Mesenchymal stem cell (in vitro differentiated cells and primary cell): ENCODE results near the gene COL1A1.

ENCODE experiments used
- DNase-seq: peaks from one replicate; pipeline ENCODE4 v3.0.0-alpha.2; 2013
- H2AFZ ChIP-seq: one replicate; pipeline ENCODE4 v1.6.1; 2013; ENCODE audit warnings: low read depth, mild to moderate bottlenecking, control low read depth, inconsistent platforms, low read length, moderate library complexity
- H2AK5ac ChIP-seq: 2 replicates; pipeline ENCODE4 v1.6.1; 2013; ENCODE audit warnings: low read length, moderate library complexity, mild to moderate bottlenecking, inconsistent platforms; ENCODE audit not compliant: severe bottlenecking
- H2BK120ac ChIP-seq: one replicate; pipeline ENCODE4 v1.6.1; 2013; ENCODE audit warnings: low read depth, mild to moderate bottlenecking, inconsistent platforms, low read length, moderate library complexity
- H2BK12ac ChIP-seq, 2 experiments: one replicate each; pipeline ENCODE4 v1.6.1; 2013; ENCODE audit warnings: inconsistent platforms in 2 of 2, low read length in 2 of 2, mild to moderate bottlenecking in 2 of 2, moderate library complexity in 2 of 2, control low read depth in 1 of 2
- H2BK15ac ChIP-seq: one replicate; pipeline ENCODE4 v1.6.1; 2013; ENCODE audit warnings: mild to moderate bottlenecking, low read depth, inconsistent platforms; ENCODE audit not compliant: poor library complexity, severe bottlenecking
- H2BK5ac ChIP-seq: 2 replicates; pipeline ENCODE4 v1.6.1; 2013; ENCODE audit warnings: low read depth, mild to moderate bottlenecking, low read length, control low read depth, inconsistent platforms; ENCODE audit not compliant: poor library complexity, severe bottlenecking
- H3K14ac ChIP-seq, 2 experiments: one replicate each; pipeline ENCODE4 v1.6.1; 2013; ENCODE audit warnings: inconsistent platforms in 2 of 2, low read length in 2 of 2, control low read depth in 1 of 2, mild to moderate bottlenecking in 1 of 2, moderate library complexity in 1 of 2
- H3K18ac ChIP-seq, 2 experiments: one replicate each; pipeline ENCODE4 v1.6.1; 2013; ENCODE audit warnings: inconsistent platforms in 2 of 2, low read length in 2 of 2, control low read depth in 1 of 2, low read depth in 1 of 2, mild to moderate bottlenecking in 1 of 2
- H3K23ac ChIP-seq, 2 experiments: one replicate each; pipeline ENCODE4 v1.6.1; 2013; ENCODE audit warnings: inconsistent platforms in 2 of 2, low read length in 2 of 2, mild to moderate bottlenecking in 2 of 2, moderate library complexity in 2 of 2, control low read depth in 1 of 2
- H3K27ac ChIP-seq: 2 replicates; pipeline ENCODE4 v1.5.1; 2013; ENCODE audit warnings: mild to moderate bottlenecking, moderate library complexity, low read length, control low read depth, inconsistent platforms; ENCODE audit not compliant: poor library complexity, severe bottlenecking
- H3K27me3 ChIP-seq, 2 experiments: 2 replicates each; pipeline versions ENCODE4 v1.6.1 to v1.7.0; 2013; ENCODE audit warnings: low read length in 2 of 2, mild to moderate bottlenecking in 2 of 2, moderate library complexity in 2 of 2, control low read depth in 1 of 2, inconsistent platforms in 1 of 2; ENCODE audit not compliant: control insufficient read depth in 1 of 2, insufficient read depth in 1 of 2
- H3K36me3 ChIP-seq, 2 experiments: 2 replicates each; pipeline versions ENCODE4 v1.6.1 to v1.7.0; 2013; ENCODE audit warnings: low read length in 2 of 2, control low read depth in 1 of 2, inconsistent platforms in 1 of 2, low read depth in 1 of 2, mild to moderate bottlenecking in 1 of 2; ENCODE audit not compliant: insufficient read depth in 2 of 2, control insufficient read depth in 1 of 2
- H3K4ac ChIP-seq, 2 experiments: one replicate each; pipeline ENCODE4 v1.6.1; 2013; ENCODE audit warnings: inconsistent platforms in 2 of 2, low read length in 2 of 2, mild to moderate bottlenecking in 2 of 2, moderate library complexity in 2 of 2, control low read depth in 1 of 2, low read depth in 1 of 2
- H3K4me1 ChIP-seq: 2 replicates; pipeline ENCODE4 v1.6.1; 2013; ENCODE audit warnings: low read depth, low read length, control low read depth; ENCODE audit not compliant: control insufficient read depth, insufficient read depth
- H3K4me2 ChIP-seq: 2 replicates; pipeline ENCODE4 v1.6.1; 2013; ENCODE audit warnings: low read length, mild to moderate bottlenecking, inconsistent platforms; ENCODE audit not compliant: poor library complexity, severe bottlenecking
- H3K4me3 ChIP-seq, 2 experiments: 2 replicates each; pipeline versions ENCODE4 v1.5.1 to v1.7.0; 2013; ENCODE audit warnings: low read length in 2 of 2, mild to moderate bottlenecking in 2 of 2, control low read depth in 1 of 2, low read depth in 1 of 2; ENCODE audit not compliant: insufficient read depth in 1 of 2
- H3K79me1 ChIP-seq: replicated peaks from 2 replicates; pipeline ENCODE4 v1.6.1; 2013; ENCODE audit warnings: mild to moderate bottlenecking, control low read depth, low read length, inconsistent platforms; ENCODE audit not compliant: poor library complexity, severe bottlenecking
- H3K9ac ChIP-seq: 2 replicates; pipeline ENCODE4 v1.7.0; 2013; ENCODE audit warnings: mild to moderate bottlenecking, low read length, moderate library complexity
- H3K9me3 ChIP-seq: 2 replicates; pipeline ENCODE4 v1.7.0; 2013; ENCODE audit warnings: mild to moderate bottlenecking, low read length; ENCODE audit not compliant: control insufficient read depth
- H4K8ac ChIP-seq: one replicate; pipeline ENCODE4 v1.6.1; 2013; ENCODE audit warnings: inconsistent platforms, mild to moderate bottlenecking, low read length, moderate library complexity
- H4K91ac ChIP-seq: one replicate; pipeline ENCODE4 v1.6.1; 2013; ENCODE audit warnings: mild to moderate bottlenecking, low read length, inconsistent platforms
- WGBS: methylation state at CpG from one replicate; pipeline ENCODE4 v1.1.7; 2013; ENCODE audit warnings: mixed read lengths; 5-methylcytosine and 5-hydroxymethylcytosine counted together

COL1A1 gene

DNA sequence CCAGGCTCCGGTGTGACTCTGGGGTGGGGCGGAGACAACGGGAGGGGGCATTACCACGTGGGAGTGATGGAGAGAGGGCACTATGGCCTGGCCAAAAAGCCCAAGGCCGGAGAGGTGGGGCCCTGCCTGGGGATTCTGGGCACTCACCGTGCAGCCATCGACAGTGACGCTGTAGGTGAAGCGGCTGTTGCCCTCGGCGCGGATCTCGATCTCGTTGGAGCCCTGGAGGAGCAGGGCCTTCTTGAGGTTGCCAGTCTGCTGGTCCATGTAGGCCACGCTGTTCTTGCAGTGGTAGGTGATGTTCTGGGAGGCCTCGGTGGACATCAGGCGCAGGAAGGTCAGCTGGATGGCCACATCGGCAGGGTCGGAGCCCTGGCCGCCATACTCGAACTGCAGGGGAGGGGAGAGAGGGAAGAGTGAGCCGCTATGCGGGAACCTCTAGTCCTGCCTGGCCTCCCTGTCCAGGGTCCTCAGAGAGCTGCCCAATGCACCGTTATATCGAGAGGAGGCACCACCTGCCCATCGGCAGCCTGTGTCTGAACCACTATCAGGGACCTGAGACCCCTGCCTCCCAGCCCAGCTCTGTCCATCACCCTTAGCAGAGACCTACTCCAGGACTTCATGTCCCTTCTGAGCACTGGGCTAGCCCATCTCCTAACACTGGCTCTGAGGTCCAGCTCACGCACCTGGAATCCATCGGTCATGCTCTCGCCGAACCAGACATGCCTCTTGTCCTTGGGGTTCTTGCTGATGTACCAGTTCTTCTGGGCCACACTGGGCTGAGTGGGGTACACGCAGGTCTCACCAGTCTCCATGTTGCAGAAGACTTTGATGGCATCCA, 15.6 kb downstream of the COL1A1 start:
- H2AFZ ChIP-seq, result no peak overlapping the region
- no peak overlapping the region for H3K14ac ChIP-seq
- H2BK120ac ChIP-seq, result no peak overlapping the region
- DNase-seq, result peak; percentile 33
- H3K18ac ChIP-seq, result peak overlapping the region in 1 of 2 experiments; percentile 25
- H4K91ac ChIP-seq, result no peak overlapping the region
- H3K4me3 ChIP-seq, result no peak overlapping the region
- H2BK12ac ChIP-seq, result no peak overlapping the region
- no peaks in the 10 kb centered on the region for H3K9me3 ChIP-seq
- peak overlapping the region; percentile 17 for H2AK5ac ChIP-seq
- peak overlapping the region; percentile 44 for H2BK15ac ChIP-seq
- H3K9ac ChIP-seq, result peak overlapping the region; percentile 100
- peaks cover 72 to 89% of the 10 kb centered on the region in 2 experiments for H3K36me3 ChIP-seq
- H3K4me1 ChIP-seq, result peaks cover 66% of the 10 kb centered on the region
- peak overlapping the region; percentile 12 for H3K27ac ChIP-seq
- H3K4ac ChIP-seq, result peak overlapping the region in 1 of 2 experiments; percentile 21
- 90% methylated on average over 31 of the region's 31 CpGs for WGBS
- H3K79me1 ChIP-seq, result no peaks in the 10 kb centered on the region
- H3K23ac ChIP-seq, result no peak overlapping the region
- no peaks in the 10 kb centered on the region for H3K27me3 ChIP-seq
- H4K8ac ChIP-seq, result no peak overlapping the region
- no peak overlapping the region for H2BK5ac ChIP-seq
- H3K4me2 ChIP-seq, result no peak overlapping the region

DNA sequence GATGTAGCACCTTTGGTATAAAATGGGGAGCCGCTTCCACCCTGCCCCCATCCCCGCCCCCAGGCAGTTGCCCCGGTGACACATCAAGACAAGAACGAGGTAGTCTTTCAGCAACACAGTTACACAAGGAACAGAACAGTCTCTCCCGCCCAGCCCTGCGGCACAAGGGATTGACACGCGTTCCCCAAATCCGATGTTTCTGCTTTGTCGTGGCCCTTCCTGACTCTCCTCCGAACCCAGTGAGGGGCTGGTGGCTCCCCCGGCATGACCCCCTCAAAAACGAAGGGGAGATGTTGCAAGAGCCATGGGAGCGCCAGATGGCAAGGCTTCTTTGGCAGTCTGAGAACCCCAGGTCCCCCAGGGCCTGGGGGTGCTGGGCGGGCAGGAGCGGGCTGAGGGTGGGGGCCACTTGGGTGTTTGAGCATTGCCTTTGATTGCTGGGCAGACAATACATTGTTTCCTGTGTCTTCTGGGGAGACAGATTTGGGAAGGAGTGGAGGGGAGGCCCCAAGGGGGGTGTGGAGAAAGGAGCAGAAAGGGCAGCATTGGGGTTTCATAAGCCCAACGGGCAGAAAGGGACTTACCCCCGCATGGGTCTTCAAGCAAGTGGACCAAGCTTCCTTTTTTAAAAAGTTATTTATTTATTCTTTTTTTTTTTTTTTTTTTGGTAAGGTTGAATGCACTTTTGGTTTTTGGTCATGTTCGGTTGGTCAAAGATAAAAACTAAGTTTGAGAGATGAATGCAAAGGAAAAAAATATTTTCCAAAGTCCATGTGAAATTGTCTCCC, 16.6 kb downstream of the COL1A1 start:
- WGBS, result 81% methylated on average over 19 of the region's 19 CpGs
- H2AK5ac ChIP-seq, result no peak overlapping the region
- no peak overlapping the region for H3K14ac ChIP-seq
- no peaks in the 10 kb centered on the region for H3K79me1 ChIP-seq
- H2BK120ac ChIP-seq, result no peak overlapping the region
- H3K23ac ChIP-seq, result no peak overlapping the region
- H3K4me1 ChIP-seq, result peaks cover 59% of the 10 kb centered on the region
- H4K91ac ChIP-seq, result no peak overlapping the region
- no peak overlapping the region for H4K8ac ChIP-seq
- peak; percentile 64 for DNase-seq
- no peaks in the 10 kb centered on the region for H3K9me3 ChIP-seq
- peaks cover 62 to 83% of the 10 kb centered on the region in 2 experiments for H3K36me3 ChIP-seq
- no peak overlapping the region for H3K4me2 ChIP-seq
- peak overlapping the region in 1 of 2 experiments; percentile 7 for H2BK12ac ChIP-seq
- H2BK5ac ChIP-seq, result no peak overlapping the region
- H3K4me3 ChIP-seq, result no peak overlapping the region
- H2AFZ ChIP-seq, result no peak overlapping the region
- peak overlapping the region; percentile 76 for H3K27ac ChIP-seq
- no peak overlapping the region for H3K18ac ChIP-seq
- no peaks in the 10 kb centered on the region for H3K27me3 ChIP-seq
- H3K9ac ChIP-seq, result peak overlapping the region; percentile 100
- H2BK15ac ChIP-seq, result no peak overlapping the region
- no peak overlapping the region for H3K4ac ChIP-seq

DNA sequence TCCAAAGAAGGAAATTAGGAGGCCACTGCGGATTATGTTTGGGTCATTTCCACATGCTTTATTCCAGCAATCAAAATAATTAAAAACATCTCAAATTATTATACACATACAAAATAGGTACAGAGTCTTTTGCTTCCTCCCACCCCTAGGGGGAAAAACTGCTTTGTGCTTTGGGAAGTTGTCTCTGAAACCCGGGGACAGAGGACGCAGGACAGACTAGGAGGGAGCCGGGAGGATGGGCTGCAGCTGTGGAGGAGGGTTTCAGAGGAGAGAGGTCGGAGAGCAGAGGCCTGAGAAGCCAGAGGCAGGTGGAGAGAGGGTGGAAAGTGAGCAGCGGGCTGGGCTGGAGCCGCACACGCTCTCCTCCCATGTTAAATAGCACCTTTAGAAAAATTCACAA, 17.4 kb downstream of the COL1A1 start:
- Histone ChIP-seq H2BK15ac (no peak overlapping the region), H3K4me2 (no peak overlapping the region), H4K8ac (no peak overlapping the region), H3K18ac (no peak overlapping the region), H3K36me3 (peaks cover 54 to 76% of the 10 kb centered on the region in 2 experiments), H2BK5ac (no peak overlapping the region), H3K4me1 (peaks cover 51% of the 10 kb centered on the region), H3K14ac (no peak overlapping the region), H3K27me3 (no peaks in the 10 kb centered on the region), H3K9me3 (no peaks in the 10 kb centered on the region), H4K91ac (no peak overlapping the region), H3K9ac (peak overlapping the region; percentile 100), H2AK5ac (no peak overlapping the region), H3K79me1 (no peaks in the 10 kb centered on the region), H2BK12ac (no peak overlapping the region), H3K4me3 (no peak overlapping the region), H2AFZ (no peak overlapping the region), H3K4ac (no peak overlapping the region), H3K27ac (peak overlapping the region; percentile 73), H2BK120ac (no peak overlapping the region), H3K23ac (no peak overlapping the region)
- WGBS, result 45% methylated on average over 4 of the region's 8 CpGs
- DNase-seq, result peak; percentile 58

DNA sequence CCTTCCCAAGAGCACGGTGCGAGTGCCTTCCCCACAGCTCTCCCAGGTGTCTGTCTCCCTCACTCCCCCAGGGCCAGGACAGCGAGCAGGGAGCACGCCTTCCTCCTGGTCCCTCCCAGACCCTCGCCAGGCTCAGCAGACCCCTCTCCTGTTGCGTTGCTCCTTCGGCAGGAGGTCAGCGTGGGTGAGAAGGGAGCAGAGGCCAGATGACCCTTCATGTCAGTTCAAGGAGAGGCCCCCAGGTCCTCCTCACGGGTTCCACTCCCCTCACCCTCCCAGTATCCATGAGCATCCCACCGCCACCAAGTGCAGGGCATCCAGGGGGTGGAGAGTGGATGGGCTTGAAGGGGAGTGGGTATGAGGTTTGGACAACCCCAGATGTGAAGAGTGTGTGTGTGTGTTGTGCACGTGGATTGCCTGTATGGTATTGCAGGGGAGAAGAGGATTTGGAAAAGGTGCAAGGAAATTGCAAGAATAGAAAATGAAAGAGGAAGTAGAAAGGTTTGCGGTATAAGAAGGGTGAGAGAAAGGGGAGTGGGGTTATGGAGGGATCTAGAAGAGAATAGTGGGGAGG, 17.9 kb downstream of the COL1A1 start:
- Histone ChIP-seq H3K36me3 (peaks cover 49 to 70% of the 10 kb centered on the region in 2 experiments), H3K14ac (no peak overlapping the region), H3K9me3 (no peaks in the 10 kb centered on the region), H2BK12ac (no peak overlapping the region), H3K4me2 (no peak overlapping the region), H2BK120ac (no peak overlapping the region), H3K9ac (peak overlapping the region; percentile 100), H3K4ac (no peak overlapping the region), H2AK5ac (no peak overlapping the region), H3K27ac (peak overlapping the region; percentile 73), H2BK15ac (no peak overlapping the region), H3K79me1 (no peaks in the 10 kb centered on the region), H3K23ac (no peak overlapping the region), H3K18ac (peak overlapping the region in 1 of 2 experiments; percentile 34), H4K8ac (no peak overlapping the region), H3K4me1 (peaks cover 50% of the 10 kb centered on the region), H2AFZ (no peak overlapping the region), H2BK5ac (no peak overlapping the region), H3K4me3 (no peak overlapping the region), H4K91ac (no peak overlapping the region), H3K27me3 (no peaks in the 10 kb centered on the region)
- 78% methylated on average over 9 of the region's 12 CpGs for WGBS
- DNase-seq, result no peak
